ENCODE measurements around the gene FRMPD4. TPM values are rescaled to one million over a fixed set of nuclear protein-coding genes. Genes with fewer than 3 reads are reported as not detected.
A peak's percentile ranks its signal among the peaks of the same experiment; 100 is the strongest.

Gene FRMPD4
- total RNA-seq, 4 donors from 2014 or later: under 0.01 to 0.39 (median 0.30) TPM; not detected in 1

GRCh38 chrX:12128017-12128416 is 10.3 kb upstream of the FRMPD4 start:
- H3K27me3 ChIP-seq: peaks cover 0 to 2% of the 10 kb centered on the region in 2 donors
- H3K27ac ChIP-seq: no peak overlapping the region
- H3K36me3 ChIP-seq: no peaks in the 10 kb centered on the region
- WGBS, 2 donors: 92 to 100% methylated on average over 3 of the region's 3 CpGs
- H3K4me1 ChIP-seq: no peaks in the 10 kb centered on the region
- TF ChIP-seq POLR2A (IDR thresholded peaks at IDR 0.05) (no peak), CTCF (IDR thresholded peaks at IDR 0.05) (no peak), EP300 (IDR thresholded peaks at IDR 0.05) (no peak)
- peaks cover 0 to 9% (median 0%) of the 10 kb centered on the region in 4 donors for H3K9me3 ChIP-seq
- H3K4me3 ChIP-seq: no peak overlapping the region
- no peak for DNase-seq (ENCODE audit: low spot score in 2 of 2)

GRCh38 chrX:12137951-12138360 is 317 bp upstream of the FRMPD4 start:
- peak overlapping the region in 1 of 4 donors; percentile 44 for H3K4me3 ChIP-seq
- WGBS, 2 donors: 1 to 18% methylated on average over 13 to 24 of the region's 24 CpGs
- H3K27me3 ChIP-seq: peaks cover 0 to 18% of the 10 kb centered on the region in 2 donors
- DNase-seq (ENCODE audit: low spot score in 2 of 2): no peak
- no peak overlapping the region for H3K27ac ChIP-seq
- H3K9me3 ChIP-seq: no peaks in the 10 kb centered on the region
- H3K36me3 ChIP-seq: no peaks in the 10 kb centered on the region
- TF ChIP-seq EP300 (IDR thresholded peaks at IDR 0.05) (no peak), POLR2A (IDR thresholded peaks at IDR 0.05) (no peak), CTCF (IDR thresholded peaks at IDR 0.05) (no peak)
- H3K4me1 ChIP-seq: no peaks in the 10 kb centered on the region

GRCh38 chrX:12139934-12140611 is 1.8 kb downstream of the FRMPD4 start:
- Histone ChIP-seq H3K27me3 (peaks cover 0 to 18% of the 10 kb centered on the region in 2 donors), H3K4me3 (no peak overlapping the region), H3K4me1 (no peaks in the 10 kb centered on the region), H3K36me3 (no peaks in the 10 kb centered on the region), H3K27ac (no peak overlapping the region), H3K9me3 (no peaks in the 10 kb centered on the region)
- WGBS, 2 donors: 79 to 92% methylated on average over 3 to 4 of the region's 4 CpGs
- DNase-seq (ENCODE audit: low spot score in 2 of 2): no peak
- TF ChIP-seq EP300 (IDR thresholded peaks at IDR 0.05) (no peak), POLR2A (IDR thresholded peaks at IDR 0.05) (no peak), CTCF (IDR thresholded peaks at IDR 0.05) (no peak)

DNA sequence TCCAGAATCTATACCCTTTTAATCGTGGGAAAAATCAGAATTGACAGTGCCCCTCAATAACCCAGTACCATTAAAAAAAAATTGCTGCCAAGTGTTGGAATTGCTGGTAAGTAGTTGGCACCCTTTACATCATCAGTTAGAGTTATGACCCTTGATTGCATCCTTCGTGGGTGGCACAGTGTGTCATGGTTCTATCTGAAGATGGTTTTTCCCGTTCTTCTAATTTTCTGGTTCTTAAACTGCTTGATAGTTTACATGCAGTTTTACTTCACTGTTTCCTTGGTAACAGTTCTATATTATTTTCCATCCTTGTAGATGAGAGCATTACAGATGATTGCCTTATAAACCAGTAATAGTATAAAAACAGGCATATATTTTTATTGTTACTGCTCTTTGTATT is 3.2 kb downstream of the FRMPD4 start:
- no peak overlapping the region for H3K4me3 ChIP-seq
- WGBS, 2 donors: 60 to 78% methylated on average over 3 of the region's 3 CpGs
- H3K9me3 ChIP-seq: no peaks in the 10 kb centered on the region
- peaks cover 0 to 18% of the 10 kb centered on the region in 2 donors for H3K27me3 ChIP-seq
- no peak for DNase-seq (ENCODE audit: low spot score in 2 of 2)
- H3K36me3 ChIP-seq: no peaks in the 10 kb centered on the region
- no peak overlapping the region for H3K27ac ChIP-seq
- TF ChIP-seq POLR2A (IDR thresholded peaks at IDR 0.05) (no peak), CTCF (IDR thresholded peaks at IDR 0.05) (no peak)
- H3K4me1 ChIP-seq: no peaks in the 10 kb centered on the region

- H3K4me1 ChIP-seq: no peaks in the 10 kb centered on the region
- no peak overlapping the region for H3K4me3 ChIP-seq
- no peak overlapping the region for H3K27ac ChIP-seq
- peaks cover 0 to 18% of the 10 kb centered on the region in 2 donors for H3K27me3 ChIP-seq
- H3K9me3 ChIP-seq: no peaks in the 10 kb centered on the region
- 82 to 87% methylated on average over 4 of the region's 4 CpGs for WGBS, 2 donors
- H3K36me3 ChIP-seq: no peaks in the 10 kb centered on the region
- no peak for DNase-seq (ENCODE audit: low spot score in 2 of 2)
- TF ChIP-seq POLR2A (IDR thresholded peaks at IDR 0.05) (no peak), EP300 (IDR thresholded peaks at IDR 0.05) (no peak), CTCF (IDR thresholded peaks at IDR 0.05) (no peak)
Measured at GRCh38 chrX:12142661-12143060, 4.4 kb downstream of the FRMPD4 start.

Data from tibial nerve (tissue), 4 donors.